IgD-negative memory B cell (primary cell): Measurements from ENCODE around the gene ZNF280B. TPM values are rescaled to one million over a fixed set of nuclear protein-coding genes. Genes with fewer than 3 reads are reported as not detected.

Experiments used
- H3K27ac Mint-ChIP-seq, 3 donors: one replicate each; pipeline ENCODE4 v1.8.0; 2020 to 2022; ENCODE audit warnings: mild to moderate bottlenecking in 3 of 3, mixed read lengths in 3 of 3, moderate library complexity in 1 of 3
- H3K27me3 Mint-ChIP-seq: one replicate; pipeline ENCODE4 v1.8.0; 2021; ENCODE audit warnings: mixed read lengths
- H3K36me3 Mint-ChIP-seq: one replicate; pipeline ENCODE4 v1.8.0; 2020; ENCODE audit warnings: mild to moderate bottlenecking, mixed read lengths
- H3K4me1 Mint-ChIP-seq, 3 donors: one replicate each; pipeline ENCODE4 v1.8.0; 2020 to 2022; ENCODE audit warnings: mixed read lengths in 3 of 3, mild to moderate bottlenecking in 1 of 3
- H3K4me3 Mint-ChIP-seq, 4 donors: one replicate each; pipeline ENCODE4 v1.8.0; 2020 to 2022; ENCODE audit warnings: mild to moderate bottlenecking in 4 of 4, mixed read lengths in 4 of 4, moderate library complexity in 3 of 4
- H3K9me3 Mint-ChIP-seq, 3 donors: one replicate each; pipeline ENCODE4 v1.8.0; 2020 to 2021; ENCODE audit warnings: mixed read lengths in 3 of 3, mild to moderate bottlenecking in 1 of 3
- polyA plus RNA-seq: library from polyadenylated mRNA; unstranded; fragments of 300-500 nt; fragmentation: Illumina TruSeq; gene quantifications from one replicate; pipeline ENCODE4 v1.2.3, GENCODE V29; 2021

The ZNF280B gene
- polyA plus RNA-seq = 3.8 TPM

- Mint-ChIP-seq H3K27me3 (peaks cover 3% of the 10 kb centered on the region), H3K4me1 (peaks cover 13 to 16% (median 14%) of the 10 kb centered on the region in 3 donors), H3K9me3 (no peaks in the 10 kb centered on the region), H3K36me3 (peaks cover 12% of the 10 kb centered on the region), H3K4me3 (peak within 1 kb of the TSS; percentile 83 to 94 (median 90)), H3K27ac (peak within 1 kb of the TSS; percentile 39 to 60 (median 47))
These were observed at the start of gene ZNF280B for GRCh38 chr22:22508274-22509176. Gene ZNF280B (minus strand): TSS chr22:22508742. CDS start chr22:22489398, 19,344 bp downstream.

DNA sequence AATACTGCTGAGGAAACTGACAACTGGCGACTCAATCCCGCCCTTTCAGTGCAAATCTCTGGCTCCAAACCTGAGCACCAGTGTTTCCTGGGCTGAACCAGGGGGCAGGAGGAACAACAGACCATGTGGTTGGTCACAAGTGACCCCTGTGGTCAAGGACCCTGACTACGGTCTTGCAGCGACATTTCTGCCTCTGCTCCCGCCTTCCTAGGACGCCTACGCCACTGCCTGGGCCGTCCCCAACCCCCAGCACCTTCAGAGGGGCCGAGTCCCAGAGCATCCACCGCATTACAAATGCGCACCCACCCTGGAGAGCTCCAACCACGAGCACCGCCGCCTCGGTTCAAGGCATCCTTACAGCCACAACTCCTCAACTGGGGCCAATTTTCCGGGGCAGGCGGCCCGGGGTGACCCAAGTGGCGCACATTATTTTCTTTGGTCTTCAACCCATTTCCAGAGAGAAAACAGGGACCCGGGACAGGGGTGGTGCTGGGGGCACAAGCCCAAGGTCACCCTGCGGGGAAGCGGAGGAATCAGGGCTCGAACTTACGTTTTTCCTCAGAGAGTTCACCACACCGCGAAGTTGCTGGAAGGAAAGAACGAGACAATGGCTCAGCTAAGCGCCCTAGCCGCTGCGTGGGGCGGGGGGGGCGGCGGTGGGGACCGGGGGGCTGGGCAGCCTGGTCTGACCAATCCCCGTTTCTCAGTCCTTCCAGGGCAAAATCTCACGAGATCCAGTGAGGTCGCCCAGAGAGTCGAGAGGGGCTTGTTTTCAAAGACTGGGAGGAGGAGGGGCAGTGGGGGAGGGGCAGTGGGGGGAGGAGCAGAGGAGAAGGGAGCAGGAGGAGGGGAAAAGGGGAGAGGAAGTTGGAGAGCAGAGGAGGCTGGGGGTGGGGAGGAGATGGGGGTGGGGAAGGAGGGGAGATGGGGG, 48.7 kb upstream of the ZNF280B start:
- Mint-ChIP-seq H3K4me1 (peaks cover 2 to 6% (median 6%) of the 10 kb centered on the region in 3 donors), H3K27me3 (no peaks in the 10 kb centered on the region), H3K9me3 (no peaks in the 10 kb centered on the region), H3K36me3 (peaks cover 2% of the 10 kb centered on the region), H3K4me3 (peak overlapping the region in 1 of 4 donors; percentile 71), H3K27ac (peak overlapping the region in 2 of 3 donors; percentile 53 to 71)

- H3K4me1 Mint-ChIP-seq = peaks cover 2 to 6% (median 6%) of the 10 kb centered on the region in 3 donors
- no peak overlapping the region for H3K4me3 Mint-ChIP-seq
- H3K27ac Mint-ChIP-seq = no peak overlapping the region
- no peaks in the 10 kb centered on the region for H3K27me3 Mint-ChIP-seq
- H3K9me3 Mint-ChIP-seq = no peaks in the 10 kb centered on the region
- H3K36me3 Mint-ChIP-seq = peaks cover 2% of the 10 kb centered on the region
These were observed 48.0 kb upstream of the ZNF280B start for GRCh38 chr22:22556578-22556977.

DNA sequence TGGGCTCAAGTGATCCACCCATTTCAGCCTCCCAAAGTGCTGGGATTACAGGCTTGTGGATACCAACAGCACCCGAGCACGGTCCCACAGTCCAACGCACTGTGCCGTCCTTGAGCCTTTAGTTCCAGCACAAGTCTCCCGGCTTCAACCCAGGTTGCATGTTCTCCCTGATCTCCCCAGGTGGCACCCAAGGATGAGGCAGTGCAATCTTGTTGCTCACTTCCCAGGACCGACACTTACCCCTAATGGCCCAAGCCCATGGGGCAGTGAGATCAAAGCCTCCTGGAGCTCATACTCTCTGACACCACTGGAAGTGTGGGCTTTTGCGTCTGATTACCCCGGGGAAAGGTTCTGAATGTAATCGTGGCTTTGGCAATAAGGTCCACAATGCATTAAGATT, 47.1 kb upstream of the ZNF280B start:
- Mint-ChIP-seq H3K4me1 (peaks cover 2 to 6% (median 6%) of the 10 kb centered on the region in 3 donors), H3K4me3 (no peak overlapping the region), H3K27ac (peak overlapping the region in 1 of 3 donors; percentile 35), H3K27me3 (no peaks in the 10 kb centered on the region), H3K36me3 (peaks cover 2% of the 10 kb centered on the region), H3K9me3 (no peaks in the 10 kb centered on the region)

GRCh38 chr22:22554587-22555284, 46.2 kb upstream of the ZNF280B start:
- H3K9me3 Mint-ChIP-seq = no peaks in the 10 kb centered on the region
- H3K4me3 Mint-ChIP-seq = no peak overlapping the region
- peak overlapping the region; percentile 35 to 53 (median 53) for H3K27ac Mint-ChIP-seq
- H3K4me1 Mint-ChIP-seq = peaks cover under 1 to 6% (median 6%) of the 10 kb centered on the region in 3 donors
- no peaks in the 10 kb centered on the region for H3K36me3 Mint-ChIP-seq
- no peaks in the 10 kb centered on the region for H3K27me3 Mint-ChIP-seq

GRCh38 chr22:22553735-22554586, 45.4 kb upstream of the ZNF280B start:
- Mint-ChIP-seq H3K4me1 (peaks cover 1 to 2% (median 1%) of the 10 kb centered on the region in 3 donors), H3K36me3 (no peaks in the 10 kb centered on the region), H3K4me3 (no peak overlapping the region), H3K27ac (peak overlapping the region in 1 of 3 donors; percentile 53), H3K9me3 (no peaks in the 10 kb centered on the region), H3K27me3 (no peaks in the 10 kb centered on the region)

DNA sequence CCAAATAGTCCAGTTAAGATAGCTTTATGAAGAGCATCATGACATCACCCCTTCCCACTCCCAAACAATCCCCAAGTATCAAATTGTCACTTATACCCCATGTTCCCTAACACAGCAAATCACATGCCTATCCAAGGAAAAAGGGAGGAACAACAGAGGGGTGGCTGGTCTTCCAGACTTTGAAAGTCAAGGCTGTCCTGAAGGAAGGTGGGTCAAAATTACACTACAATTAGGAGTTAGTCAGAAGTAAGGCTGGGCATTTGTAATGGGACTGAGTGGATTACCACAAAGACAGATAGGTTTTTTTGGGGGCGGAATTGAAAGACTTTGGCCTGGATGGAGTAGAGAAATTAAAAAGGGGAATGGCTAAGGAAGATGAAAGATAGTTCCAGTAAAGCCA, 44.6 kb upstream of the ZNF280B start:
- Mint-ChIP-seq H3K27ac (no peak overlapping the region), H3K36me3 (no peaks in the 10 kb centered on the region), H3K4me3 (no peak overlapping the region), H3K9me3 (no peaks in the 10 kb centered on the region), H3K4me1 (peaks cover 0 to 2% (median under 1%) of the 10 kb centered on the region in 3 donors), H3K27me3 (no peaks in the 10 kb centered on the region)

DNA sequence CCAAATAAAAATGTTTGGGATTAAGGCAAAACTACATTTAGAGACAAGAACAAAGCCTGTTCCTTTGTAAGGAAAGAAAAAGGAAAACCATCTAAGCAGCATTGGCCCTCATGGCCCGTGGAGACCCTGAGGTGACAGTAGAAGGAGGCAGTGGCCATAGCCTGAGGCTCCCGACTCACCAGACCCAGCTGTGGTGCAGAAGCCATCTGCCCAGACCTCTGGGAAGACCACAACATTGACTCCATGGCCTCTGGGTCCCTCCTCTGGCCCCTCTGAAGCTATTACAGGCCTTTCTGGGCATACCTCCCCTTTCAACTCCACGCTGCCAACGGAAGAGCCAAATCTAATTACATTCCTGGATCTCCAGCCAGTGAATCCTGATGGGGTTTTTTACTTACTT, 44.1 kb upstream of the ZNF280B start:
- H3K27ac Mint-ChIP-seq = no peak overlapping the region
- H3K4me1 Mint-ChIP-seq = peaks cover 0 to 5% (median 2%) of the 10 kb centered on the region in 3 donors
- H3K9me3 Mint-ChIP-seq = no peaks in the 10 kb centered on the region
- H3K36me3 Mint-ChIP-seq = no peaks in the 10 kb centered on the region
- H3K27me3 Mint-ChIP-seq = no peaks in the 10 kb centered on the region
- H3K4me3 Mint-ChIP-seq = no peak overlapping the region

GRCh38 chr22:22550789-22551434, 42.4 kb upstream of the ZNF280B start:
- H3K4me1 Mint-ChIP-seq = peaks cover 0 to 7% (median 2%) of the 10 kb centered on the region in 3 donors
- no peaks in the 10 kb centered on the region for H3K9me3 Mint-ChIP-seq
- no peaks in the 10 kb centered on the region for H3K36me3 Mint-ChIP-seq

DNA sequence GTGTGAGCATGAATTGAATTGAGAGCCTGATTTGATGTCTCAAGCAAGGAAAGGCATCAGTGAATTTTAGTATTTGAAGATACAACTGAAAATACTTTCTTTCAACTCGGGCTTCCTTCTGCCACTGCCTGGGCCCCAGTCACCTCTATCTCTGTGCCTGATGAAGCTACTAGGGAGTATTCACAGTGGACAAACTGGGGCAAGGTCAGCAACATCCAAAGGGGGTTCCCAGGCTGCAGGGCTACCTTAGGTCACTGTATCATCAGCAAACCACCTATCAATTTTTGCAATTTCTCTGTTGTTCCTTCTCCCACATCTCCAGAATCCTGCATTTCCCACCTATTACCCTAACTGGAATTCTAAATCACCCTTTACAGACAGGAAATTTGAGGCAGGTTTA, 40.4 kb upstream of the ZNF280B start:
- Mint-ChIP-seq H3K27ac (no peak overlapping the region), H3K36me3 (no peaks in the 10 kb centered on the region), H3K4me3 (peak overlapping the region in 1 of 4 donors; percentile 66), H3K27me3 (no peaks in the 10 kb centered on the region), H3K4me1 (peaks cover 0 to 7% (median 2%) of the 10 kb centered on the region in 3 donors), H3K9me3 (no peaks in the 10 kb centered on the region)

More at GRCh38 chr22:22550789-22551434, 42.4 kb upstream of the ZNF280B start:
- no peak overlapping the region for H3K27ac Mint-ChIP-seq
- H3K4me3 Mint-ChIP-seq = no peak overlapping the region
- H3K27me3 Mint-ChIP-seq = no peaks in the 10 kb centered on the region

- Mint-ChIP-seq H3K27ac (no peak overlapping the region), H3K4me1 (peaks cover 0 to 7% (median 2%) of the 10 kb centered on the region in 3 donors), H3K4me3 (no peak overlapping the region)
These were observed 39.8 kb upstream of the ZNF280B start for GRCh38 chr22:22548317-22548716.

DNA sequence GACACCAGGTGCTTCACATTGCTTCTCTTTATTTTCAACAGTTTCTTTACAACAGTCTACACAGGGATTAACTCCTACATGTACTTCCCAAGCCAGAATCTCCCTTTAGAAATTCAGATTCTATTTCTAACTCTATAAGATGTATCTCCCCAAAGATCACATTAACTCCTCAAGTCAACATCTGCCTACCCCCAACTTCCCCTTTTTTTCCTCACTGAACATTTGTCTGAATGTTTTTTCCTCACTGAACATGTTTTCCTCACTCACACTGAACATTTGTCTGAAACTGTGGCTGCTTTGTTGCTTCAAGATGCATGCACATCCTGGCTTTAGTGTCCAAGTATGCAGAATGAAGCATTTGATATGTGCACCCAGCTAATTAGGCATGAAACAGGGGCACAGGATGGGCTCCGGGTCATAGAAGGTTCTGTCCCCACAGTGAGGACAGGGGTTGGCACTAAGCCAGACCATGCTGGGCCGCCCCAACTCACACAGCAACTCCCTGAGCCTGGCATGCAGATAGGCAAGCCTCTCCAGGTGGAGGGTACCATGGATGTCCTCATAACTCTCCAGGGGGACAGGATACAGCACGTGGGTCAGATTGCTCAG, 39.3 kb upstream of the ZNF280B start:
- H3K27ac Mint-ChIP-seq = peak overlapping the region in 1 of 3 donors; percentile 54
- no peaks in the 10 kb centered on the region for H3K9me3 Mint-ChIP-seq
- peaks cover 0 to 7% (median 2%) of the 10 kb centered on the region in 3 donors for H3K4me1 Mint-ChIP-seq
- peaks cover under 1% of the 10 kb centered on the region for H3K27me3 Mint-ChIP-seq
- no peaks in the 10 kb centered on the region for H3K36me3 Mint-ChIP-seq
- no peak overlapping the region for H3K4me3 Mint-ChIP-seq

More at GRCh38 chr22:22548317-22548716, 39.8 kb upstream of the ZNF280B start:
- H3K27me3 Mint-ChIP-seq = no peaks in the 10 kb centered on the region
- no peaks in the 10 kb centered on the region for H3K36me3 Mint-ChIP-seq
- no peaks in the 10 kb centered on the region for H3K9me3 Mint-ChIP-seq

- Mint-ChIP-seq H3K27me3 (peaks cover 2% of the 10 kb centered on the region), H3K4me1 (peaks cover 0 to 7% (median 2%) of the 10 kb centered on the region in 3 donors), H3K9me3 (no peaks in the 10 kb centered on the region), H3K27ac (peak overlapping the region in 1 of 3 donors; percentile 54), H3K4me3 (no peak overlapping the region), H3K36me3 (no peaks in the 10 kb centered on the region)
These were observed 38.7 kb upstream of the ZNF280B start for GRCh38 chr22:22547226-22547625.
